SK-N-SH (cell line): ENCODE results near the gene LGI1. TPM values are rescaled to one million over a fixed set of nuclear protein-coding genes. Genes with fewer than 3 reads are reported as not detected.

Experiments
- CTCF ChIA-PET: fragments of 300-600, 350-600 bp; formaldehyde crosslinking; extraction: SDS; loops from one replicate; lab custom pipeline; 2021; lab: Yijun Ruan, JAX
- POLR2A ChIA-PET: fragments of 350-600 bp; sonication (Branson Sonifier 250); formaldehyde crosslinking; extraction: SDS; loops from one replicate; lab custom pipeline; 2020; ENCODE audit warnings: antibody characterized with exemption, inconsistent platforms; lab: Yijun Ruan, JAX
- DNase-seq: peaks from one replicate; pipeline ENCODE4 v3.0.0; 2012
- H2AFZ ChIP-seq: fragments of 200-600 bp; sonication (generic); 2 replicates; pipeline ENCODE4 v1.8.1; 2016; ENCODE audit warnings: antibody characterized with exemption, mild to moderate bottlenecking, low read depth
- H3F3A ChIP-seq: fragments of 200-600 bp; sonication (generic); replicated peaks from 2 replicates; pipeline ENCODE3; 2016; ENCODE audit warnings: antibody characterized with exemption, mild to moderate bottlenecking; ENCODE audit not compliant: insufficient read depth
- H3K27ac ChIP-seq, 2 experiments: fragments of 200-500 bp in 1 of 2; fragments of 200-600 bp in 1 of 2; sonication (Bioruptor generic) in 1 of 2; sonication (generic), shearing (Covaris generic) in 1 of 2; 2 replicates each; pipeline versions ENCODE4 v1.5.1 to v1.6.1; 2014 to 2016; ENCODE audit warnings: low read depth in 2 of 2, inconsistent platforms in 1 of 2, low read length in 1 of 2, mild to moderate bottlenecking in 1 of 2, mixed read lengths in 1 of 2
- H3K27me3 ChIP-seq: fragments of 200-600 bp; sonication (generic), shearing (Covaris generic); 2 replicates; pipeline ENCODE4 v1.6.1; 2016; ENCODE audit warnings: mixed run types; ENCODE audit not compliant: insufficient read depth
- H3K36me3 ChIP-seq, 2 experiments: fragments of 200-500 bp in 1 of 2; fragments of 200-600 bp in 1 of 2; sonication (Bioruptor generic) in 1 of 2; sonication (generic) in 1 of 2; replicated peaks in 1 of 2; 2 replicates each; pipeline versions ENCODE3 to v1.5.1; 2014 to 2016; ENCODE audit warnings: low read length in 1 of 2, mild to moderate bottlenecking in 1 of 2; ENCODE audit not compliant: insufficient read depth in 2 of 2, control insufficient read depth in 1 of 2
- H3K4me1 ChIP-seq, 2 experiments: fragments of 200-500 bp in 1 of 2; fragments of 200-600 bp in 1 of 2; sonication (Bioruptor generic) in 1 of 2; sonication (generic), shearing (Covaris generic) in 1 of 2; 2 replicates each; pipeline versions ENCODE4 v1.5.1 to v1.6.1; 2014 to 2016; ENCODE audit warnings: low read depth in 1 of 2, low read length in 1 of 2, mixed run types in 1 of 2; ENCODE audit not compliant: insufficient read depth in 2 of 2, control insufficient read depth in 1 of 2
- H3K4me2 ChIP-seq: fragments of 200-600 bp; sonication (generic), shearing (Covaris generic); 2 replicates; pipeline ENCODE4 v1.6.1; 2017; ENCODE audit warnings: mixed run types
- H3K4me3 ChIP-seq, 2 experiments: fragments of 200-500 bp in 1 of 2; fragments of 200-600 bp in 1 of 2; sonication (Bioruptor generic) in 1 of 2; sonication (generic), shearing (Covaris generic) in 1 of 2; 2 replicates each; pipeline versions ENCODE4 v1.5.1 to v1.8.1; 2014 to 2016; ENCODE audit warnings: low read depth in 2 of 2, inconsistent platforms in 1 of 2, low read length in 1 of 2, mild to moderate bottlenecking in 1 of 2, mixed read lengths in 1 of 2, moderate library complexity in 1 of 2
- H3K79me2 ChIP-seq: fragments of 200-600 bp; sonication (generic); 2 replicates; pipeline ENCODE4 v1.8.1; 2017; ENCODE audit warnings: mild to moderate bottlenecking; ENCODE audit not compliant: insufficient read depth
- H3K9ac ChIP-seq: fragments of 200-600 bp; sonication (generic); 2 replicates; pipeline ENCODE4 v1.6.1; 2017; ENCODE audit warnings: mixed run types
- H3K9me2 ChIP-seq: fragments of 200-600 bp; sonication (generic); 2 replicates; pipeline ENCODE4 v1.6.1; 2017; ENCODE audit warnings: mixed run types
- H3K9me3 ChIP-seq: fragments of 200-600 bp; sonication (generic); 2 replicates; pipeline ENCODE4 v1.6.1; 2017; ENCODE audit warnings: mixed run types, mild to moderate bottlenecking, moderate library complexity
- H4K20me1 ChIP-seq: fragments of 200-600 bp; sonication (generic); 2 replicates; pipeline ENCODE4 v1.6.1; 2017; ENCODE audit warnings: mild to moderate bottlenecking, mixed run types; ENCODE audit not compliant: insufficient read depth
- CTCF ChIP-seq: fragments of 200-600 bp; sonication (generic); IDR thresholded peaks from 2 replicates; pipeline ENCODE4 v1.6.1; 2017; ENCODE audit warnings: antibody characterized with exemption, mild to moderate bottlenecking, moderate library complexity
- FOSL2 ChIP-seq: IDR thresholded peaks from 2 replicates; pipeline ENCODE4 v1.4.0; 2012; ENCODE audit warnings: low read depth, mild to moderate bottlenecking, moderate library complexity, borderline replicate concordance
- GABPA ChIP-seq: IDR thresholded peaks from 2 replicates; pipeline ENCODE4 v1.4.0; 2012; ENCODE audit warnings: low read depth, mild to moderate bottlenecking
- PBX3 ChIP-seq: IDR thresholded peaks from 2 replicates; pipeline ENCODE4; 2012
- POLR2AphosphoS5 ChIP-seq: IDR thresholded peaks from 2 replicates; pipeline ENCODE4 v1.6.1; 2012; ENCODE audit warnings: low read depth, low read length
- REST ChIP-seq: IDR thresholded peaks from 2 replicates; pipeline ENCODE4 v1.6.1; 2012; ENCODE audit warnings: mild to moderate bottlenecking, low read depth, low read length, moderate library complexity
- RXRA ChIP-seq: IDR thresholded peaks from 2 replicates; pipeline ENCODE4 v1.4.0; 2012; ENCODE audit warnings: low read depth, mild to moderate bottlenecking, borderline replicate concordance
- SMC3 ChIP-seq: IDR thresholded peaks from 2 replicates; pipeline ENCODE4 v1.6.1; 2012; ENCODE audit warnings: low read depth, low read length, improper control_type of control experiment
- TAF1 ChIP-seq: IDR thresholded peaks from 2 replicates; pipeline ENCODE4 v1.6.1; 2012; ENCODE audit warnings: low read depth, mild to moderate bottlenecking, low read length, moderate library complexity, borderline replicate concordance
- USF2 ChIP-seq: fragments of 150-350 bp; IDR thresholded peaks from 2 replicates; pipeline ENCODE4 v1.6.1; 2017; ENCODE audit warnings: antibody characterized with exemption, low read length, low read depth, borderline replicate concordance
- YY1 ChIP-seq: IDR thresholded peaks from 2 replicates; pipeline ENCODE4 v1.4.0; 2012; ENCODE audit warnings: low read depth, mild to moderate bottlenecking
- WGBS: methylation state at CpG from one replicate; pipeline ENCODE4 v1.1.6; 2017; ENCODE audit warnings: low lambda C conversion rate; 5-methylcytosine and 5-hydroxymethylcytosine counted together
- polyA plus RNA-seq, 3 experiments: library from polyadenylated mRNA; depleted of rRNA; stranded (reverse); fragments of >200 nt; gene quantifications; 2 replicates each; pipeline ENCODE4 v1.2.3, GENCODE V29; 2012

The LGI1 gene
- polyA plus RNA-seq, 1 of the 3 experiments (the other 2 are of a cell fraction), result 0.03 TPM

- Histone ChIP-seq H2AFZ (no peak overlapping the region), H3K4me3 (no peak overlapping the region), H3K27me3 (no peaks in the 10 kb centered on the region), H4K20me1 (no peaks in the 10 kb centered on the region), H3K9me3 (no peaks in the 10 kb centered on the region), H3K79me2 (no peaks in the 10 kb centered on the region), H3F3A (no peaks in the 10 kb centered on the region), H3K9me2 (no peaks in the 10 kb centered on the region), H3K4me1 (no peaks in the 10 kb centered on the region), H3K27ac (no peak overlapping the region), H3K4me2 (no peak overlapping the region), H3K36me3 (no peaks in the 10 kb centered on the region), H3K9ac (no peak overlapping the region)
- WGBS, result 14% methylated on average over 1 of the region's 1 CpG
- TF ChIP-seq YY1, result no peak
- TF ChIP-seq REST, result no peak
- TF ChIP-seq RXRA, result no peak
- TF ChIP-seq GABPA, result no peak
- no peak for TF ChIP-seq POLR2AphosphoS5
- no peak for TF ChIP-seq TAF1
- no peak for TF ChIP-seq FOSL2
- TF ChIP-seq USF2, result no peak
- no peak for DNase-seq
- ChIA-PET CTCF (interaction anchor here (1.0 to 1.1 kb wide), 2 partner anchors 24 to 31 kb away, joined by 3 to 4 read pairs; partner anchors contain the start of genes FRA10AC1 and LGI1), POLR2A (no interaction called here)
These were observed 31.7 kb upstream of the LGI1 start for GRCh38 chr10:93726024-93726423.

- H3K4me3 ChIP-seq, result no peak overlapping the region
- H3K79me2 ChIP-seq, result no peaks in the 10 kb centered on the region
- no peak overlapping the region for H3K4me2 ChIP-seq
- no peaks in the 10 kb centered on the region for H3K4me1 ChIP-seq
- no peak overlapping the region for H3K9ac ChIP-seq
- H2AFZ ChIP-seq, result no peak overlapping the region
- no peaks in the 10 kb centered on the region for H3K9me2 ChIP-seq
- ChIA-PET POLR2A (no interaction called here), CTCF (no interaction called here)
- no peaks in the 10 kb centered on the region for H3K36me3 ChIP-seq
- H4K20me1 ChIP-seq, result no peaks in the 10 kb centered on the region
- no peaks in the 10 kb centered on the region for H3K9me3 ChIP-seq
- DNase-seq, result no peak
- H3K27ac ChIP-seq, result no peak overlapping the region
- 34% methylated on average over 3 of the region's 3 CpGs for WGBS
- no peaks in the 10 kb centered on the region for H3K27me3 ChIP-seq
- H3F3A ChIP-seq, result no peaks in the 10 kb centered on the region
- TF ChIP-seq CTCF, result no peak
- no peak for TF ChIP-seq PBX3
- TF ChIP-seq SMC3, result no peak
These were observed 16.4 kb upstream of the LGI1 start for GRCh38 chr10:93741367-93741766.
